H1 (cell line): ENCODE measurements around the gene TXNRD3.

Experiments
- CTCF ChIP-seq, 3 experiments: IDR thresholded peaks; 1 replicate in 2 of 3; 2 replicates in 1 of 3; pipeline versions ENCODE4 v1.5.1 to v1.6.1; 2011; ENCODE audit warnings: low read length in 3 of 3, mild to moderate bottlenecking in 3 of 3, inconsistent platforms in 2 of 3, low read depth in 1 of 3, moderate library complexity in 1 of 3; ENCODE audit not compliant: insufficient read depth in 1 of 3; ENCODE audit errors: control extremely low read depth in 1 of 3
- EZH2 ChIP-seq: fragments of 200-600 bp; sonication (generic); IDR thresholded peaks from 2 replicates; pipeline ENCODE4 v1.7.1; 2012; ENCODE audit warnings: low read depth, mild to moderate bottlenecking, moderate library complexity, low read length, inconsistent platforms; ENCODE audit not compliant: severe bottlenecking
- PHF8 ChIP-seq: fragments of 200-600 bp; sonication (generic); conservative IDR thresholded peaks from 2 replicates; pipeline ENCODE4 v1.7.1; 2012; ENCODE audit warnings: low read depth, mild to moderate bottlenecking, inconsistent platforms, low read length, moderate library complexity
- POLR2A ChIP-seq, 2 experiments: IDR thresholded peaks; 1 replicate in 1 of 2; 2 replicates in 1 of 2; pipeline ENCODE4 v1.6.1; 2011; ENCODE audit warnings: low read depth in 2 of 2, low read length in 2 of 2, mild to moderate bottlenecking in 2 of 2; ENCODE audit errors: control extremely low read depth in 1 of 2
- POLR2AphosphoS5 ChIP-seq: IDR thresholded peaks from 2 replicates; pipeline ENCODE4 v1.6.1; 2011; ENCODE audit warnings: low read depth, low read length
- POU5F1 ChIP-seq: IDR thresholded peaks from 2 replicates; pipeline ENCODE4 v1.6.1; 2011; ENCODE audit warnings: low read depth, mild to moderate bottlenecking, low read length, moderate library complexity
- TAF1 ChIP-seq: IDR thresholded peaks from 2 replicates; pipeline ENCODE4 v1.6.1; 2011; ENCODE audit warnings: mild to moderate bottlenecking, low read depth, low read length
- YY1 ChIP-seq: IDR thresholded peaks from 2 replicates; pipeline ENCODE4 v1.6.1; 2011; ENCODE audit warnings: low read depth, mild to moderate bottlenecking, low read length

- no peak for TF ChIP-seq CTCF (IDR thresholded peaks at IDR 0.05; ENCODE audit: control extremely low read depth in 1 of 3, insufficient read depth in 1 of 3, low read depth in 1 of 3, low read length in 3 of 3)
- TF ChIP-seq YY1: no peak
- no peak for TF ChIP-seq PHF8
- no peak for TF ChIP-seq EZH2
- no peak for TF ChIP-seq POLR2AphosphoS5
- TF ChIP-seq TAF1: no peak
- no peak for TF ChIP-seq POLR2A (IDR thresholded peaks at IDR 0.05; ENCODE audit: control extremely low read depth in 1 of 2, low read depth in 2 of 2, low read length in 2 of 2)
- no peak for TF ChIP-seq POU5F1
These were observed 38.0 kb downstream of the TXNRD3 start for GRCh38 chr3:126616931-126617330.
